22Rv1 (cell line): Measurements from ENCODE around the gene RIMS4.

Experiments used
- H3K27ac ChIP-seq: fragments of 450-650 bp; 2 replicates; pipeline ENCODE4 v1.5.1; 2017
- ZFX ChIP-seq: fragments of 450-650 bp; IDR thresholded peaks from 2 replicates; pipeline ENCODE4 v1.6.1; 2017; ENCODE audit warnings: antibody characterized with exemption, borderline replicate concordance
- TF ChIP-seq, protein P1 (sequence below): fragments of 450-650 bp; IDR thresholded peaks from 2 replicates; pipeline ENCODE4 v1.5.1; 2017; ENCODE audit warnings: mild to moderate bottlenecking

The RIMS4 gene

DNA sequence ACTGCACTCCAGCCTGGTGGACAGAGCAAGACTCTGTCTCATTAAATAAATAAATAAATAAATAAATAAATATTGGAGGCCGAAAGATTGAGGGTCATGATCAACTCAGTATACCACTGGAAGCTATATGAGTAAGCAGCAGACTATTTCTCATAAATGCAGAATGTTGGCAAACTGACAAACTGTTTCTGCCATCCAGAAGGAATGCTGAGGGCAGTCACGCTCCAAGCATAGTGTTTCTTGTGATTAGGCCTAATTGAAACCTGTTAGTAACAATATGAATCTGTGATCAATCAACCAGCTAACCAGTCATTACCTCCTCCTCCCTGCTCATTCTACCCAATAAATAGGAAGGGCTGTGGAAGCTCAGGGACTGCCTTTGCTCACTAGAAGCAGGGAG is 79.9 kb downstream of the RIMS4 start:
- no peak overlapping the region for H3K27ac ChIP-seq
- TF ChIP-seq, protein P1, sequence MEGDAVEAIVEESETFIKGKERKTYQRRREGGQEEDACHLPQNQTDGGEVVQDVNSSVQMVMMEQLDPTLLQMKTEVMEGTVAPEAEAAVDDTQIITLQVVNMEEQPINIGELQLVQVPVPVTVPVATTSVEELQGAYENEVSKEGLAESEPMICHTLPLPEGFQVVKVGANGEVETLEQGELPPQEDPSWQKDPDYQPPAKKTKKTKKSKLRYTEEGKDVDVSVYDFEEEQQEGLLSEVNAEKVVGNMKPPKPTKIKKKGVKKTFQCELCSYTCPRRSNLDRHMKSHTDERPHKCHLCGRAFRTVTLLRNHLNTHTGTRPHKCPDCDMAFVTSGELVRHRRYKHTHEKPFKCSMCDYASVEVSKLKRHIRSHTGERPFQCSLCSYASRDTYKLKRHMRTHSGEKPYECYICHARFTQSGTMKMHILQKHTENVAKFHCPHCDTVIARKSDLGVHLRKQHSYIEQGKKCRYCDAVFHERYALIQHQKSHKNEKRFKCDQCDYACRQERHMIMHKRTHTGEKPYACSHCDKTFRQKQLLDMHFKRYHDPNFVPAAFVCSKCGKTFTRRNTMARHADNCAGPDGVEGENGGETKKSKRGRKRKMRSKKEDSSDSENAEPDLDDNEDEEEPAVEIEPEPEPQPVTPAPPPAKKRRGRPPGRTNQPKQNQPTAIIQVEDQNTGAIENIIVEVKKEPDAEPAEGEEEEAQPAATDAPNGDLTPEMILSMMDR: no peak
- TF ChIP-seq ZFX: no peak

DNA sequence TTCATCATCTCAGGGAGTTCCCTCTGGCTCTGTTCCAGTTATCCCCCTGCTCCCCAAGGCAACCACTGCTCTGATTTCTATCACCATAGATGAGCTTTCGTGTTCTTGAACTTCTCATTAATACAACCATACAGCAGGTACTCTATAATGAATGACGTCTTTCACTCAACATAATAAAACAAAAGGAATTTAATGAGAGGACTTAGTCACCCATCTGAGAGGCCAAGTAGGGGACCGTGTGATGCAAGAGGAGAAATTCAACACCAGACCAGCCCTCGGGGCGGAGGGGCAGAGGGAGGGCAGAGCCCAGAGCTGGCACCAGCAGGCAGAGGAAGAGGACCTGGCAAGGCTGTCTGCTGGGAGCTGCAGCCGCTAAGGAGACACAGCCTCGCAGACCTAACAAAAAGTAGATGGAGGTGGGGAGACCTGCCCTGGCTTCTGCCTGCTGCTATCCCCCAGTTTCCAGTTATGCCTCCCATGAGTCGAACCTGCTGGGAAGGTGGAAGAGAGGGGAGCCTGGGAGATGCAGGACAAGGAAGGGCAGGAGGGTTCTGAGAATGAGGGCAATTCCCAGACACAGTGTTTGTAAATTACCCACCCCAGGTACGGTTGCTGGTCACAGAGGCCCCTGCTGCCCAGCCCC is 81.4 kb downstream of the RIMS4 start:
- TF ChIP-seq, protein P1: no peak
- no peak for TF ChIP-seq ZFX
- H3K27ac ChIP-seq: peak overlapping the region; percentile 15

DNA sequence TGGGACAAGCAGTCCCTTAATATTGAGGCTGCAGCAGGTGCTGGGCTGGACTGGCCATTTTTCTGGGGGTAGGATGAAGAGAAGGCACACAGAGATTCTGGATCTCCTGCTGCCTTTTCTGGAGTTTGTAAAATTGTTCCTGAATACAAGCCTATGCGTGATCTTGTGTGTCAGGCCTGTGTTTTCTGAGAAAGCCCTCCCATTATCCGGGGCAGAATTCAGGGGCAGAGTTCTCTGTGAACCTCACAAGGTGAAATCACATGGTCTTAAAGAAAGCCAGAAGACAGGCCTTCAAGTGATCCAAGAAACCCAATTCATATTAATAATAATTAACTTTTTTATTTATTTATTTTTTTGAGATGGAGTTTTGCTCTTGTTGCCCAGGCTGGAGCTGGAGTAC is 82.7 kb downstream of the RIMS4 start:
- no peak overlapping the region for H3K27ac ChIP-seq
- TF ChIP-seq ZFX: no peak
- TF ChIP-seq, protein P1: no peak

DNA sequence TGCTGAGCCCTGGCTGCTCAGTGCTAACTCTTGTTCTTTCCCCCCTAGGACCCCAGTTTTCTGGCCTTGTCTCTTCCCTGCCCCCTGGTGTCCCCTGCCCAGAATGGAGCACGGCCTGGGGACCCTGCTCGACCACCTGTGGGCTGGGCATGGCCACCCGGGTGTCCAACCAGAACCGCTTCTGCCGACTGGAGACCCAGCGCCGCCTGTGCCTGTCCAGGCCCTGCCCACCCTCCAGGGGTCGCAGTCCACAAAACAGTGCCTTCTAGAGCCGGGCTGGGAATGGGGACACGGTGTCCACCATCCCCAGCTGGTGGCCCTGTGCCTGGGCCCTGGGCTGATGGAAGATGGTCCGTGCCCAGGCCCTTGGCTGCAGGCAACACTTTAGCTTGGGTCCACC is 83.3 kb downstream of the RIMS4 start:
- H3K27ac ChIP-seq: no peak overlapping the region
- TF ChIP-seq, protein P1: no peak
- TF ChIP-seq ZFX: no peak

DNA sequence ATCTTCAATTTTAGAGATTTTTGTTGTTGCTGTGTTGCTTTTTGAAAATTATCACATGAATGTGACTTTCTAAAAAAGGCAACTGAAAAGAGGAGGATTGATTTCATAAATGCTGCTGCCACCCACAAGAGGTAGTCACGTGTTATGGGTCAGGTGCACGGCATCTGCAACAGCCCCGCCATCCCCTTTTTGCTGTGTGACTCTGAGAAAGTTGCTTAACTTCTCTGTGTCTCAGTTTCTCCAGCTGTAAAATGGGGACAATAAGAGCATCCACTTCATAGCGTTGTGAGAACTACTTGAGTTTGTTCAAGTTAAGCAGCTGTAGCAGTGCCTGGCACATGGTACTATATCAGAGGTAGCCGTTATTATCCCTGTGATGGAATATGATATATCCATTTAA is 84.5 kb downstream of the RIMS4 start:
- TF ChIP-seq, protein P1: no peak
- no peak for TF ChIP-seq ZFX
- no peak overlapping the region for H3K27ac ChIP-seq

DNA sequence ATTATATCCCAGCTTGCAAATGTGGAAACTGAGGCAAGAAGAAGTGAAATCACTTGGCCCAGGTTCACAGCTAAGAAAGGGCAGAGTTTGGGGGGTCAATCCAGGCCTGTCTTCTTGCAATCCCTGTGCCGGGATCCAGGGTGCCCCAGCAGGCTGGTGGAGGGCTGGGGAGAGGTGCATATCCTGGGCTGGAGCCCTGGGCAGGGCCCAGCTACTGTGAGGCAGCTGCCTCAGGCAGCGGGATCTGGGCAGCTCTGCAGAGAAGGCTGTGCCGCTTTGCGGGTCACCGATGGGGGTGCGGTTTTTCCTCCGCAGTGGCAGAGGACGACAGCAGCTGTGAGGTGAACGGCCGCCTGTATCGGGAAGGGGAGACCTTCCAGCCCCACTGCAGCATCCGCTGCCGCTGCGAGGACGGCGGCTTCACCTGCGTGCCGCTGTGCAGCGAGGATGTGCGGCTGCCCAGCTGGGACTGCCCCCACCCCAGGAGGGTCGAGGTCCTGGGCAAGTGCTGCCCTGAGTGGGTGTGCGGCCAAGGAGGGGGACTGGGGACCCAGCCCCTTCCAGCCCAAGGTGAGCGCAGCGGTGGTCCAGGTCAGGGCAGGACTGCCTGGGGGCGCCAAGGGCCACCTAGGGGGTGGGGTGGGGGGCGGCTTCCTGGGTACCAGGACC is 85.8 kb downstream of the RIMS4 start:
- no peak for TF ChIP-seq ZFX
- TF ChIP-seq, protein P1: no peak
- H3K27ac ChIP-seq: no peak overlapping the region

DNA sequence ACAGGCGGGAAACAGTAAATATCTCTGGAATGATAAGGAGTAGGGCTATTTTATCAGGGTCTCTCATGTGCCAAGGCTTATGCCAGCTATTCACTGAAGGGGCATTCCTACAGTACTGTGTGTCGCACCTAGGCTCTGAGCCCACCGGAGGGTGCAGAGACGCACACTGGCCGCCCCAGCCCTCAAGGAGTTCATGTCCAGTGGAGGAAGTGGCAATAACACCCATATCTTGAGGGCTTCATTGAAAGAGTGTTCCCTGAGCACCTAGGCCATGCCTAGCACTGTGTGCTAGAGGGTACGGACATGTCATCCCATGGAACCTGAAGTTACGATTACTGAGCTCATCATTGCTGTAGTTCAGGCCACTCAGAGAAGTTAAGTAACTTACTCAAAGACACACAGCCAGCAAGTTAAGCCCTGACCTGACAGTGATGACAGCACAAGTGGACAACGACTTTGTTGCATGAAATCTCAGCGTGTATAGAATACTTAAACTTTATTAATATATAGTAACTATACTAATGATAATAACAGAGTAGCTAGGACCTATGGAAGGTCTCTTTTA is 86.5 kb downstream of the RIMS4 start:
- H3K27ac ChIP-seq: no peak overlapping the region
- no peak for TF ChIP-seq ZFX
- TF ChIP-seq, protein P1: no peak
